Osteoblast (primary cell): ENCODE data around the gene GNMT. TPM values are rescaled to one million over a fixed set of nuclear protein-coding genes. Genes with fewer than 3 reads are reported as not detected.

ENCODE experiments used
- DNase-seq: peaks from one replicate; pipeline ENCODE4 v3.0.0; 2011; ENCODE audit warnings: low spot score, mixed read lengths; ENCODE audit not compliant: insufficient read length; ENCODE audit errors: missing footprints
- H2AFZ ChIP-seq: 2 replicates; pipeline ENCODE4 v1.6.0; 2011; ENCODE audit warnings: mild to moderate bottlenecking, low read length
- H3K27ac ChIP-seq: 2 replicates; pipeline ENCODE4 v1.5.1; 2011; ENCODE audit warnings: mild to moderate bottlenecking, low read depth, low read length, moderate library complexity
- H3K27me3 ChIP-seq: 2 replicates; pipeline ENCODE4 v1.6.0; 2012; ENCODE audit warnings: mild to moderate bottlenecking, control low read depth, inconsistent platforms, low read length, moderate library complexity; ENCODE audit not compliant: insufficient read depth
- H3K36me3 ChIP-seq: 2 replicates; pipeline ENCODE4 v1.5.1; 2011; ENCODE audit warnings: mild to moderate bottlenecking, low read length, control low read depth, moderate library complexity; ENCODE audit not compliant: insufficient read depth
- H3K4me1 ChIP-seq: 2 replicates; pipeline ENCODE4 v1.5.1; 2011; ENCODE audit warnings: mild to moderate bottlenecking, low read length, control low read depth, moderate library complexity; ENCODE audit not compliant: insufficient read depth
- H3K4me2 ChIP-seq: 2 replicates; pipeline ENCODE4 v1.6.0; 2011; ENCODE audit warnings: mild to moderate bottlenecking, low read length; ENCODE audit not compliant: insufficient read depth
- H3K4me3 ChIP-seq: fragments of 200-600 bp; sonication (generic); 3 replicates; pipeline ENCODE4 v1.5.1; 2012; ENCODE audit warnings: mild to moderate bottlenecking, low read length, inconsistent platforms; ENCODE audit not compliant: insufficient read depth
- H3K79me2 ChIP-seq: 2 replicates; pipeline ENCODE4 v1.6.0; 2012; ENCODE audit warnings: mild to moderate bottlenecking, low read length, control low read depth, inconsistent platforms; ENCODE audit not compliant: insufficient read depth
- H3K9me3 ChIP-seq: 2 replicates; pipeline ENCODE4 v1.5.1; 2011; ENCODE audit warnings: low read depth, low read length, control low read depth
- H4K20me1 ChIP-seq: 2 replicates; pipeline ENCODE4 v1.6.0; 2012; ENCODE audit warnings: mild to moderate bottlenecking, low read length, control low read depth; ENCODE audit not compliant: insufficient read depth
- CTCF ChIP-seq: IDR thresholded peaks from 2 replicates; pipeline ENCODE4 v1.5.1; 2011; ENCODE audit warnings: mild to moderate bottlenecking, low read depth, low read length, moderate library complexity; ENCODE audit errors: extremely low read depth
- total RNA-seq: library from RNA; depleted of rRNA; stranded (reverse); fragments of >200 nt; gene quantifications from 2 replicates; pipeline ENCODE4 v1.2.3, GENCODE V29; 2012

Gene GNMT
- total RNA-seq, 1 donor, result 0.72 TPM

GRCh38 chr6:42968126-42968701, 7.7 kb downstream of the GNMT start:
- Histone ChIP-seq H3K9me3 (no peaks in the 10 kb centered on the region), H3K4me1 (peaks cover 6% of the 10 kb centered on the region), H3K4me2 (no peak overlapping the region), H3K27me3 (no peaks in the 10 kb centered on the region), H3K79me2 (no peaks in the 10 kb centered on the region), H3K4me3 (no peak overlapping the region), H4K20me1 (peaks cover 6% of the 10 kb centered on the region), H3K27ac (no peak overlapping the region), H3K36me3 (peaks cover 45% of the 10 kb centered on the region), H2AFZ (no peak overlapping the region)
- TF ChIP-seq CTCF, result no peak
- no peak for DNase-seq

- H4K20me1 ChIP-seq, result peaks cover 9% of the 10 kb centered on the region
- no peaks in the 10 kb centered on the region for H3K9me3 ChIP-seq
- TF ChIP-seq CTCF, result no peak
- no peak for DNase-seq
- peaks cover 45% of the 10 kb centered on the region for H3K36me3 ChIP-seq
- no peak overlapping the region for H3K4me3 ChIP-seq
- H2AFZ ChIP-seq, result no peak overlapping the region
- no peaks in the 10 kb centered on the region for H3K79me2 ChIP-seq
- no peaks in the 10 kb centered on the region for H3K27me3 ChIP-seq
- no peak overlapping the region for H3K27ac ChIP-seq
- peaks cover 6% of the 10 kb centered on the region for H3K4me1 ChIP-seq
- no peak overlapping the region for H3K4me2 ChIP-seq
Measured at GRCh38 chr6:42968783-42969182, 8.2 kb downstream of the GNMT start.

GRCh38 chr6:42969431-42969830, 8.9 kb downstream of the GNMT start:
- peaks cover 10% of the 10 kb centered on the region for H4K20me1 ChIP-seq
- no peak for TF ChIP-seq CTCF

DNA sequence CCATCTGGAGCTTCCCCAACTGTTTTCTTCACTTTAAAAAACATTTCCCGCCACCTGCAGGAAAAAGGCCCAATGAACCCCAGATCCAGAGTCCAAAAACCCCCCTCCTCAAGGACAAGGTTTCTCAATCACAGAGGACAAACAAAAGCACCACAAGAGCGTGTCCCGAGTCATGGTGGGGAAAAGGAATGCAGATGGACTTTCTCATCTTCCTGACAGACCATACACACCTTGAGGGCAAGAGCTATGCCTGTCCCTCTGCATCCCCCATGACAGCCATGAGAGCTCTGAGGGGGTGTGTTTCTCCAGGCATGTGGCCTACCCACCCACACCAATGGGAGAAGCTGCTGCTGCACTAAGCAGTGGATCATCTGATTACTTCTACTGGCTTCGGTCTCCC, 9.4 kb downstream of the GNMT start:
- H3K4me2 ChIP-seq, result no peak overlapping the region
- H3K79me2 ChIP-seq, result no peaks in the 10 kb centered on the region
- H4K20me1 ChIP-seq, result peaks cover 10% of the 10 kb centered on the region
- no peak for TF ChIP-seq CTCF
- H3K4me1 ChIP-seq, result peaks cover 6% of the 10 kb centered on the region
- H3K9me3 ChIP-seq, result no peaks in the 10 kb centered on the region
- H2AFZ ChIP-seq, result no peak overlapping the region
- H3K4me3 ChIP-seq, result no peak overlapping the region
- DNase-seq, result no peak
- H3K36me3 ChIP-seq, result peaks cover 47% of the 10 kb centered on the region
- no peaks in the 10 kb centered on the region for H3K27me3 ChIP-seq
- no peak overlapping the region for H3K27ac ChIP-seq

More at GRCh38 chr6:42969431-42969830, 8.9 kb downstream of the GNMT start:
- Histone ChIP-seq H3K4me1 (peaks cover 6% of the 10 kb centered on the region), H2AFZ (no peak overlapping the region), H3K36me3 (peaks cover 45% of the 10 kb centered on the region), H3K4me3 (no peak overlapping the region), H3K27me3 (no peaks in the 10 kb centered on the region), H3K4me2 (no peak overlapping the region), H3K79me2 (no peaks in the 10 kb centered on the region), H3K9me3 (no peaks in the 10 kb centered on the region), H3K27ac (no peak overlapping the region)
- no peak for DNase-seq
